Ovary (tissue), 9 donors: ENCODE results near the gene TYMP. TPM values are rescaled to one million over a fixed set of nuclear protein-coding genes. Genes with fewer than 3 reads are reported as not detected.

ENCODE experiments used
- DNase-seq, 5 donors: peaks; one replicate each; pipeline ENCODE4 v3.0.0-alpha.2; 2019 to 2020
- H3K27ac ChIP-seq, 2 donors: fragments of 200-600 bp; one replicate each; pipeline versions ENCODE4 v1.5.1 to v1.8.0; 2019 to 2022
- H3K27me3 ChIP-seq: fragments of 200-600 bp; one replicate; pipeline ENCODE4 v1.8.0; 2022
- H3K36me3 ChIP-seq: fragments of 200-600 bp; sonication (generic); one replicate; pipeline ENCODE4 v1.5.1; 2019
- H3K4me1 ChIP-seq: one replicate; pipeline ENCODE4 v1.8.1; 2013; ENCODE audit warnings: mild to moderate bottlenecking, moderate library complexity; ENCODE audit not compliant: insufficient read depth
- H3K4me3 ChIP-seq: fragments of 200-600 bp; sonication (generic); one replicate; pipeline ENCODE4 v1.5.1; 2017
- H3K9me3 ChIP-seq, 2 donors: fragments of 200-600 bp in 1 of 2; sonication (generic) in 1 of 2; one replicate each; pipeline versions ENCODE4 v1.5.1 to v1.8.1; 2013 to 2019; ENCODE audit warnings: mild to moderate bottlenecking in 1 of 2, moderate library complexity in 1 of 2
- CTCF ChIP-seq, 3 donors: fragments of 450-650 bp in 2 of 3; fragments of 200-600 bp in 1 of 3; IDR thresholded peaks; one replicate each; pipeline versions ENCODE4 v1.5.1 to v1.8.0; 2016 to 2022; ENCODE audit warnings: antibody characterized with exemption in 3 of 3, mild to moderate bottlenecking in 1 of 3
- EP300 ChIP-seq: sonication (generic); formaldehyde crosslinking; IDR thresholded peaks from one replicate; pipeline ENCODE4 v1.6.1; 2017; ENCODE audit warnings: antibody characterized with exemption
- POLR2A ChIP-seq: fragments of 450-650 bp; IDR thresholded peaks from one replicate; pipeline ENCODE4 v1.6.1; 2017; ENCODE audit warnings: antibody characterized with exemption, mild to moderate bottlenecking, moderate library complexity
- WGBS, 3 donors: extraction: QIAGEN DNeasy Blood & Tissue Kit in 1 of 3; methylation state at CpG; one replicate each; pipeline versions ENCODE4 v1.1.5 to v1.1.7; 2013 to 2017; 5-methylcytosine and 5-hydroxymethylcytosine counted together
- intact Hi-C, 4 donors: fragments of 100-400 bp; cut with DNase I; formaldehyde crosslinking; loops; one replicate each; pipeline versions ENCODE4 v1.11.0 to v1.15.1; 2022 to 2023
- polyA plus RNA-seq, 2 donors: library from polyadenylated mRNA; stranded (reverse); fragments of 200-250 nt in 1 of 2; fragments of 350-450 nt in 1 of 2; fragmentation: Illumina TruSeq in 1 of 2; extraction: RNeasy Lipid Tissue Mini Kit (QIAGEN cat#74804) in 1 of 2; gene quantifications; one replicate each; pipeline ENCODE4 v1.2.3, GENCODE V29; 2013 to 2014
- total RNA-seq, 7 donors: library from RNA; depleted of rRNA in 2 of 7; stranded (reverse); fragments of >200 nt in 2 of 7; fragmentation: NEBNext Ultra II Directional in 3 of 7; extraction: Animal tissue kit (Norgen Biotek cat#: 25700) in 3 of 7; gene quantifications; one replicate each; pipeline versions ENCODE4 v1.1.0 to v1.2.4, GENCODE V29; 2016 to 2023
- donor health status: DM: no; HTN: no; CAD: no; lungs with moderate emphysema.
- donor health status: DM: no; HTN: no; CAD: no.
- donor health status: Bipolar disorder and iron deficiency.
- donor health status: DM: yes; HTN: yes; CAD: no.
- donor health status: DM: no; HTN: no; CAD: no.
- donor health status: DM: yes; HTN: yes; CAD: no.

Gene TYMP
- total and polyA plus RNA-seq, 9 donors: 2.7 to 72.4 (median 14.8) TPM

- H3K4me1 ChIP-seq: peaks cover 27% of the 10 kb centered on the region
- WGBS, 3 donors: 58 to 63% (median 63%) methylated on average over 29 of the region's 29 CpGs
- intact Hi-C loops: loop anchor here in 2 of 4 donors (10.0 kb wide), 2 partner anchors 272 to 282 kb away; partner anchors contain the start of genes HDAC10 (in 1 of the 2) and TUBGCP6 (in 1 of the 2)
Measured at GRCh38 chr22:50526834-50527801, 2.7 kb downstream of the TYMP start.

GRCh38 chr22:50526108-50526833, 3.5 kb downstream of the TYMP start:
- TF ChIP-seq CTCF (IDR thresholded peaks at IDR 0.05): peak in 2 of 3 donors; percentile 6 to 50
- TF ChIP-seq EP300: no peak
- no peak for TF ChIP-seq POLR2A
- Histone ChIP-seq H3K27ac (peak overlapping the region; percentile 29 to 87), H3K4me1 (peaks cover 21% of the 10 kb centered on the region), H3K36me3 (no peaks in the 10 kb centered on the region), H3K27me3 (peaks cover 2% of the 10 kb centered on the region), H3K4me3 (peak overlapping the region; percentile 55), H3K9me3 (no peaks in the 10 kb centered on the region)
- 1 to 2% (median 1%) methylated on average over 56 to 77 of the region's 77 CpGs for WGBS, 3 donors
- peak; percentile 74 to 86 (median 85) for DNase-seq
- intact Hi-C loops: loop anchor here in 2 of 4 donors (10.0 kb wide), 2 partner anchors 271 to 281 kb away; partner anchors contain the start of genes HDAC10 (in 1 of the 2) and TUBGCP6 (in 1 of the 2)

More at GRCh38 chr22:50526834-50527801, 2.7 kb downstream of the TYMP start:
- Histone ChIP-seq H3K27me3 (peaks cover 6% of the 10 kb centered on the region), H3K9me3 (no peaks in the 10 kb centered on the region), H3K36me3 (no peaks in the 10 kb centered on the region), H3K4me3 (peak overlapping the region; percentile 55), H3K27ac (peak overlapping the region in 1 of 2 donors; percentile 87)
- DNase-seq: peak in 2 of 5 donors; percentile 46 to 51
- TF ChIP-seq EP300: no peak
- no peak for TF ChIP-seq POLR2A

DNA sequence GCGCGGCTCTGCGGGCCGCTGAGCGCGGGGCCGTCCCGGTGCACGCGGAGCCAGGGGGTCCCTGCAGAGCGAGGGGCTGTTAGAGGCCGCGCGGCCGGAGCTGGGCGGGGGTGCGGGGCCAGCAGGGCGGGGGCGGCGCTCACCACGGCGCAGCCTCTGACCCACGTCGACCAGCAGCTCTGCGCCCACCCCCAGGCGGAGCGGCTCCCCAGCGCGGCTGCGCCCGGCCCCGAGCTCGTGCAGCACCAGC, 4.0 kb downstream of the TYMP start:
- TF ChIP-seq POLR2A (no peak), EP300 (no peak), CTCF (IDR thresholded peaks at IDR 0.05) (no peak)
- intact Hi-C loops: loop anchor here in 2 of 4 donors (10.0 kb wide), 2 partner anchors 271 to 281 kb away; partner anchors contain the start of genes HDAC10 (in 1 of the 2) and TUBGCP6 (in 1 of the 2)
- Histone ChIP-seq H3K36me3 (no peaks in the 10 kb centered on the region), H3K27me3 (no peaks in the 10 kb centered on the region), H3K4me3 (peak overlapping the region; percentile 55), H3K4me1 (peaks cover 17% of the 10 kb centered on the region), H3K27ac (peak overlapping the region; percentile 29 to 87), H3K9me3 (no peaks in the 10 kb centered on the region)
- WGBS, 3 donors: 0% methylated on average over 3 to 33 of the region's 33 CpGs
- DNase-seq: no peak

- peak within 1 kb of the TSS; percentile 55 for H3K4me3 ChIP-seq
- no peaks in the 10 kb centered on the region for H3K9me3 ChIP-seq
- peak; percentile 14 to 65 (median 58) for TF ChIP-seq CTCF (IDR thresholded peaks at IDR 0.05)
- no peak for TF ChIP-seq EP300
- TF ChIP-seq POLR2A: peak; percentile 56
- H3K27me3 ChIP-seq: no peaks in the 10 kb centered on the region
- no peaks in the 10 kb centered on the region for H3K36me3 ChIP-seq
- H3K27ac ChIP-seq: peak within 1 kb of the TSS; percentile 29 to 87
- 0% methylated on average over 56 to 84 of the region's 84 CpGs for WGBS, 3 donors
- intact Hi-C loops: loop anchor here in 2 of 4 donors (10.0 kb wide), 2 partner anchors 270 to 280 kb away; partner anchors contain the start of genes HDAC10 (in 1 of the 2) and TUBGCP6 (in 1 of the 2)
- DNase-seq: peak; percentile 96 to 98 (median 98)
- peaks cover 13% of the 10 kb centered on the region for H3K4me1 ChIP-seq
Measured at GRCh38 chr22:50525104-50525857, 4.5 kb downstream of the TYMP start, which contains the start of gene SCO2. TSS of gene SCO2 (minus strand) at chr22:50525598. CDS start at chr22:50524411, 1,187 bp downstream.
